Thyroid gland (tissue), 4 donors: ENCODE measurements around the gene NAV3. TPM values are rescaled to one million over a fixed set of nuclear protein-coding genes. Genes with fewer than 3 reads are reported as not detected.

ENCODE experiments used
- DNase-seq, 2 donors: peaks; one replicate each; pipeline ENCODE4 v3.0.0-alpha.2; 2019
- H3K27ac ChIP-seq, 3 donors: fragments of 200-600 bp; sonication (generic); 1 replicate in 2 of 3; 2 replicates in 1 of 3; pipeline ENCODE4 v1.5.1; 2016 to 2019; ENCODE audit warnings: mild to moderate bottlenecking in 1 of 3, moderate library complexity in 1 of 3
- H3K27me3 ChIP-seq: fragments of 200-600 bp; sonication (generic); one replicate; pipeline ENCODE4 v1.5.1; 2019
- H3K36me3 ChIP-seq, 2 donors: fragments of 200-600 bp; sonication (generic); one replicate each; pipeline ENCODE4 v1.5.1; 2016 to 2019
- H3K4me1 ChIP-seq, 2 donors: fragments of 200-600 bp; sonication (generic); one replicate each; pipeline ENCODE4 v1.5.1; 2017 to 2019
- H3K4me3 ChIP-seq, 3 donors: fragments of 200-600 bp; sonication (generic); replicated peaks in 1 of 3; 1 replicate in 2 of 3; 2 replicates in 1 of 3; pipeline ENCODE4 v1.5.1; 2016; ENCODE audit warnings: mild to moderate bottlenecking in 1 of 3
- H3K9me3 ChIP-seq: fragments of 200-600 bp; sonication (generic); one replicate; pipeline ENCODE4 v1.5.1; 2017
- POLR2A ChIP-seq, 2 donors: fragments of 450-650 bp; IDR thresholded peaks; one replicate each; pipeline ENCODE4 v1.6.1; 2017; ENCODE audit warnings: antibody characterized with exemption in 2 of 2, mild to moderate bottlenecking in 2 of 2, moderate library complexity in 1 of 2
- WGBS, 2 donors: methylation state at CpG; one replicate each; pipeline ENCODE4 v1.1.5; 2017; 5-methylcytosine and 5-hydroxymethylcytosine counted together
- intact Hi-C: fragments of 100-400 bp; cut with DNase I; formaldehyde crosslinking; loops from one replicate; pipeline ENCODE4 v1.15.1; 2023
- total RNA-seq, 4 donors: library from RNA; depleted of rRNA; stranded (reverse); fragments of >200 nt; gene quantifications; one replicate each; pipeline ENCODE4 v1.2.3, GENCODE V29; 2016
- TF ChIP-seq, protein P1 (sequence below), 6 experiments: fragments of 200-600 bp in 3 of 6; fragments of 450-650 bp in 3 of 6; sonication (generic) in 3 of 6; IDR thresholded peaks; one replicate each; pipeline ENCODE4 v1.5.1; 2016 to 2019; ENCODE audit warnings: antibody characterized with exemption in 6 of 6, mild to moderate bottlenecking in 2 of 6, inconsistent platforms in 1 of 6, moderate library complexity in 1 of 6

The NAV3 gene
- total RNA-seq, 4 donors from 2014 or later: 5.7 to 21.9 (median 7.6) TPM

DNA sequence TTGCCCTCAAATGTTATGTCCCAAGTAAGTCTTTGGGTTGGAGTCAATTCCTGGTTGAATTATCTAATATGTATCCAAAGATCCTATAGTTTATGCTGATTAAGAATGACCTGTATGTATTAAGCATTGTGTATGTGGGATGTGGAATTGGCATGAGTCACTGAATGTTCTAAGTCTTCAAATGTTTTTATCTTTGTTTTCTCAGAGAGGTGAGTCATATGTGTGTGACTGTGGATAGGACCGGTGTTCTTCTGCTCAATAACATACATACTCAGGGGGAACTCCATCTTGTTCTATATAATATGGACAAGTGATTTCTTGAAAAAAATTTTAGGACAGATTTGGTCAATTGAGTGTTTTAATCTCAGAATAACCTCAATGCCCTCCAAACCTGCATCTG, 57.9 kb downstream of the NAV3 start:
- no peak overlapping the region for H3K27ac ChIP-seq
- H3K4me1 ChIP-seq: no peaks in the 10 kb centered on the region
- no peaks in the 10 kb centered on the region for H3K9me3 ChIP-seq
- H3K36me3 ChIP-seq: no peaks in the 10 kb centered on the region
- 82 to 86% methylated on average over 1 of the region's 1 CpG for WGBS, 2 donors
- DNase-seq: no peak
- no peak overlapping the region for H3K4me3 ChIP-seq
- H3K27me3 ChIP-seq: no peaks in the 10 kb centered on the region
- intact Hi-C loops: no loop called here
- TF ChIP-seq, protein P1, sequence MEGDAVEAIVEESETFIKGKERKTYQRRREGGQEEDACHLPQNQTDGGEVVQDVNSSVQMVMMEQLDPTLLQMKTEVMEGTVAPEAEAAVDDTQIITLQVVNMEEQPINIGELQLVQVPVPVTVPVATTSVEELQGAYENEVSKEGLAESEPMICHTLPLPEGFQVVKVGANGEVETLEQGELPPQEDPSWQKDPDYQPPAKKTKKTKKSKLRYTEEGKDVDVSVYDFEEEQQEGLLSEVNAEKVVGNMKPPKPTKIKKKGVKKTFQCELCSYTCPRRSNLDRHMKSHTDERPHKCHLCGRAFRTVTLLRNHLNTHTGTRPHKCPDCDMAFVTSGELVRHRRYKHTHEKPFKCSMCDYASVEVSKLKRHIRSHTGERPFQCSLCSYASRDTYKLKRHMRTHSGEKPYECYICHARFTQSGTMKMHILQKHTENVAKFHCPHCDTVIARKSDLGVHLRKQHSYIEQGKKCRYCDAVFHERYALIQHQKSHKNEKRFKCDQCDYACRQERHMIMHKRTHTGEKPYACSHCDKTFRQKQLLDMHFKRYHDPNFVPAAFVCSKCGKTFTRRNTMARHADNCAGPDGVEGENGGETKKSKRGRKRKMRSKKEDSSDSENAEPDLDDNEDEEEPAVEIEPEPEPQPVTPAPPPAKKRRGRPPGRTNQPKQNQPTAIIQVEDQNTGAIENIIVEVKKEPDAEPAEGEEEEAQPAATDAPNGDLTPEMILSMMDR (IDR thresholded peaks at IDR 0.05): no peak
- no peak for TF ChIP-seq POLR2A (IDR thresholded peaks at IDR 0.05)

DNA sequence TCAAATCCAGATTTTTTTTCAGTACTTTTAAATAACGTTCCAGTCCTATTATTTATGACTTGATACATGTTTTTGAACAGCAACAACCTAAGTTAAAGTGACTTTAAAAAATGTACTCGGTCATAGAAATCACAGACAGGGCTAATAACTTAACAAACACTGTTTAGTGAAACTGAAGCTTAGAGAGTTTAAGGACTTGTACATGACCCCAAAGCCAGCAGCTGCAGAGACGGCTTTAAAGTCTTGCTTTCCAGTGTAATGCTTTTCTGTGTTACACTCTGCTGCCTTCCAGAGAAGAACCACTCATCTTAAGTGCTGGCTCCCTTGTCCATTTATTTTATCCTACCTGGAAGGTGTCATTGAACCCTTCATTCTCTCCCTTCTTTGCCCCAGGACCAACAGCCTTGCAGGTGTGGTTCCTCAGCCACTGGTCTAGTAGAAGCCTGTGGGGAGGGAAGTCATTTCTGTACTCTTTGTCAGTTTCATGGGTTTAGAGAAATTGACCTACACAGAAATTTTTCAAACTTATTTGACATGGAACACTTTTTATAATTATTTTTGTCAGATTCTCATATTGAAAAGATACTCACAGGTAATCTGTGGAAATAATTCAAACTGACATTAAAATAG, 60.9 kb downstream of the NAV3 start:
- 30 to 37% methylated on average over 3 of the region's 3 CpGs for WGBS, 2 donors
- no peak for DNase-seq
- H3K36me3 ChIP-seq: no peaks in the 10 kb centered on the region
- no peaks in the 10 kb centered on the region for H3K27me3 ChIP-seq
- intact Hi-C loops: no loop called here
- no peaks in the 10 kb centered on the region for H3K9me3 ChIP-seq
- H3K4me1 ChIP-seq: no peaks in the 10 kb centered on the region
- H3K27ac ChIP-seq: no peak overlapping the region
- no peak for TF ChIP-seq POLR2A (IDR thresholded peaks at IDR 0.05)
- TF ChIP-seq, protein P1 (IDR thresholded peaks at IDR 0.05): no peak
- H3K4me3 ChIP-seq: no peak overlapping the region

DNA sequence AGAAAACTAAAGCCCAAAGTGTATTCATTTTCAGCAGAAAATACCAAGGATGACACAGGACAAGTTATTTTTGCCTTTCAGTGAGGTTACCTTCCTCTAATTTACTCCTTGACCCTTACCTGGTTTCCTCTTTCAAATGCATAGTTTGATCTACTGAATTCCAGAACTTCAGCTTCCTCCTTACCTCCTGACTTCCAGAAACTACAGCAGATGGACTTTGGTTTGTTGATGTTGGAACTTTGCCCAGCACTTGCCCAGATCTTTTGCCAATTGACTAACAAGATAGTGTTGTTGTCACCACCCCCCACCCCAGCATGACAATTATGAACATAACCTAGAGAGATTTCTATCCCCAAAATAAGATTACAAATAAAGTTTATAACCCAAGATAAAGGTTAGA, 63.2 kb downstream of the NAV3 start:
- intact Hi-C loops: no loop called here
- TF ChIP-seq, protein P1 (IDR thresholded peaks at IDR 0.05): no peak
- no peak for TF ChIP-seq POLR2A (IDR thresholded peaks at IDR 0.05)
- H3K4me3 ChIP-seq: no peak overlapping the region

DNA sequence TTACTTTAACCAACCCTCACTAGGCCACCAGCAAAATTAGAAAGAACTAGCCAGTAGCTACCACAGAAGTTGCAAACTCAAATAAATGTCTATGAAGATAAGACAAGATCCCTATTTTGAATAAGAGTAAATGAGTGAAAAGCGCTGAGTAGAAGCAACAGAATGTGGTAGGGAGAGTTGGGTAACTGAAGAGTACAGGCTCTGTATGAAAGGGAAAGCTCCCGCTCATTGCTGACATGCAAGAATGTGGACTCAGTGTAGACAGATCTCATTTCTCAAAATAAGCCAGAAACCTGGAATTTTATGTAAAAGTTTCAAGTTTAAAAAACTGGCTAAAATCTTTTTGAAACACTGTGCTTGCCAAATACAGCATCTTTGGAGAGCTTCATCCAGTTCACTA, 63.9 kb downstream of the NAV3 start:
- DNase-seq: no peak
- TF ChIP-seq, protein P1 (IDR thresholded peaks at IDR 0.05): no peak
- TF ChIP-seq POLR2A (IDR thresholded peaks at IDR 0.05): no peak
- no peaks in the 10 kb centered on the region for H3K27me3 ChIP-seq
- no peaks in the 10 kb centered on the region for H3K4me1 ChIP-seq
- intact Hi-C loops: no loop called here
- no peak overlapping the region for H3K4me3 ChIP-seq
- no peaks in the 10 kb centered on the region for H3K9me3 ChIP-seq
- no peaks in the 10 kb centered on the region for H3K36me3 ChIP-seq
- 94 to 95% methylated on average over 2 of the region's 2 CpGs for WGBS, 2 donors
- no peak overlapping the region for H3K27ac ChIP-seq

More for the DNA sequence above, 63.2 kb downstream of the NAV3 start:
- no peak overlapping the region for H3K27ac ChIP-seq
- no peaks in the 10 kb centered on the region for H3K36me3 ChIP-seq
- no peak for DNase-seq
- no peaks in the 10 kb centered on the region for H3K4me1 ChIP-seq
- no peaks in the 10 kb centered on the region for H3K9me3 ChIP-seq
- no peaks in the 10 kb centered on the region for H3K27me3 ChIP-seq

DNA sequence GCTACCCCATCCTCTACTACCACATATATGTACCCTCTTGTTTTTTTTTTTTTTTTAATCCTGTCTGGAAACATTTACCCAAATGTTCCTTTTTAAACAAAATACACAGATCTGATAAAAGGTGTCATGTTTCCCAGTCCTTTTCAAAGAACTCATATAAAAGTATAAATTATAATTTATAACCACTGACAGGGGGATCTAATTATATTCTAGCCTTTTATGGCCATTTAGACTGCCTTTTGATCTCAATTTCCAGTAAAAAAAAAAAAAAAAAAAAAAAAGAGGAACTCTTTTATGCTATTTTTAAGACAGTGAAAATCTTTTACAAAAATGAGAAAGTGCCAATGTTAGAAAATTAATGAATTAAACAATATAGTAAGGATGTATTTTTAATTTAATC, 65.0 kb downstream of the NAV3 start:
- DNase-seq: no peak
- Histone ChIP-seq H3K4me1 (no peaks in the 10 kb centered on the region), H3K27ac (no peak overlapping the region), H3K4me3 (no peak overlapping the region), H3K27me3 (no peaks in the 10 kb centered on the region), H3K9me3 (no peaks in the 10 kb centered on the region), H3K36me3 (no peaks in the 10 kb centered on the region)
- intact Hi-C loops: no loop called here
- TF ChIP-seq, protein P1 (IDR thresholded peaks at IDR 0.05): no peak
- no peak for TF ChIP-seq POLR2A (IDR thresholded peaks at IDR 0.05)
